ENCODE results near the gene IL1RAPL1.

IL1RAPL1 gene

DNA sequence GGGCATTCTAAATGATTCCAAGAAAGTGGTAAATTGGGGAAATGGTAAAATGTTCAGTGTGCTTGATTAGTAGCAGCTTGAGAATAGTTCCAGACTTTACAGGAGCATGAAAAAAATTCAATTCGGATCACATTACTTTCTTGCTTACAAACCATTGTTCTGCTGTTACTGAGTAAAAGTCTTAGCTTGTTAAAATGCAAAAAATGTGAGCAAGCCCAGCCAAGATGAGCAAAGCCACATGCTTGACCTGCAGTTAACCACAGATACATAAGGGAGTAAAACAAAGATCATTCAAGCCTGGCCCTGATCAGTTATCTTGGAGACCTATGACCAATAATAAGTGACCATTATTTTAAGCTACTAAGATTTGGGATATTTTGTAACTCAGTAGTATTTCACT is 1065.2 kb downstream of the IL1RAPL1 start:
- Histone ChIP-seq H3K4me1 (ENCODE audit: control insufficient read depth, insufficient read depth, low read length) (peaks cover 4% of the 10 kb centered on the region; the same call in 1 of the 2 replicates), H3K36me3 (ENCODE audit: control insufficient read depth, insufficient read depth, low read length) (no peaks in the 10 kb centered on the region), H3K27me3 (ENCODE audit: control insufficient read depth, insufficient read depth, low read length) (no peaks in the 10 kb centered on the region; the same call in 1 of the 2 replicates), H3K27ac (ENCODE audit: low read depth, low read length) (no peak overlapping the region), H3K9me3 (ENCODE audit: control insufficient read depth, insufficient read depth, low read depth, low read length) (no peaks in the 10 kb centered on the region), H3K4me3 (ENCODE audit: low read depth, low read length) (no peak overlapping the region), H3K9ac (ENCODE audit: low read length) (no peak overlapping the region)

DNA sequence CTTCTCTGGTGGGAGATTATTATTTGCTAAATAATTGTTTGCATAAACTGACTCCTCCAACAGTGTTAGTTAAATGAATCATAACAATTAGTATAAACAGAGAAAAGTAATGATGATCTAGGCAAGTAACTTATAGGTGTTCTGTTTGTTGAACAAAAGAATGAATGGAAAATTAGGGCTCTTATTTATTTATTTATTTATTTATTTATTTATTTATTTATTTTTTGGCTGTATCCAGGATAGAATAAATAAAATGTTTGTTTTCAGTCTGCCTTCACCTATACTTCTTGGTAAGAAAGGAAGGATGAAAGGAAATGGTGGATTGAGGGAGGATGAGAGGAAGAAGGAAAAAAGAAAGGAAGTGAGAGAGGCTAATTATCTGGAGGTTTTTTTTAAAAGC is 1066.5 kb downstream of the IL1RAPL1 start:
- Histone ChIP-seq H3K9me3 (ENCODE audit: control insufficient read depth, insufficient read depth, low read depth, low read length) (no peaks in the 10 kb centered on the region), H3K36me3 (ENCODE audit: control insufficient read depth, insufficient read depth, low read length) (no peaks in the 10 kb centered on the region), H3K9ac (ENCODE audit: low read length) (no peak overlapping the region), H3K27me3 (ENCODE audit: control insufficient read depth, insufficient read depth, low read length) (no peaks in the 10 kb centered on the region; the same call in 1 of the 2 replicates), H3K4me3 (ENCODE audit: low read depth, low read length) (no peak overlapping the region), H3K4me1 (ENCODE audit: control insufficient read depth, insufficient read depth, low read length) (peaks cover 4% of the 10 kb centered on the region; the same call in 1 of the 2 replicates), H3K27ac (ENCODE audit: low read depth, low read length) (no peak overlapping the region)

DNA sequence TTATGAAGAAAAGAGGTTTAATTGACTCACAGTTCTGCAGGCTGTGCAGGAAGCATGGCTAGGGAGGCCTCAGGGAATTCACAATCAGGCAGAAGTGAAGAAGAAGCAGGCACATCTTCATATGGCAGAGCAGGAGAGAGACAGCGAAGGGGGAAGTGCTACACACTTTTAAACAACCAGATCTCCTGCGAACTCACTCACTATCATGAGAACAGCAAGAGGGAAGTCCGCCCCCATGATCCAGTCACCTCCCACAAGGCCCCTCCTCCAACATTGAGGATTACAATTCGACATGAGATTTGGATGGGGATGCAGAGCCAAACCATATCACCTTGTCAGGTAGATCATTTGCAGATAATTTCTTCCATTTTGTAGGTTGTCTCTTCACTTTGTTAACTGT is 1072.7 kb downstream of the IL1RAPL1 start:
- no peak overlapping the region for H3K27ac ChIP-seq (ENCODE audit: low read depth, low read length)

DNA sequence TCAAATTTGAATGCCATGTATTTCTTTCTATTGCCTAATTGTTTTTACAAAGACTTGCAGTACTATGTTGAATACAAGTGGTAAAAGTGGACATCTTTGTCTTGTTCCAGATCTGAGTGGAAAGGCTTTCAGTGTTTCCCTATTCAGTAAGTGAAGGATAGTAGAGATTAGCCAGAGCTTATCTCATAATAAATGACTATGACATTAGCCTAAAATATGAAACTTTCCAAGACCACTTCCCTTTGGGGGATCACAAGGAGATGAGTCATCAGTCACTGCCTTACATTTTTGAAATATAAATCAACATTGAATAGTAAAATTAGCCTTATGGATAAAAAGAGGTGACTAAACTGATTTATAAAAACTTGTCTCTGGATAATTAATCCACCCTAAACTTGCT is 1074.0 kb downstream of the IL1RAPL1 start:
- no peaks in the 10 kb centered on the region for H3K36me3 ChIP-seq (ENCODE audit: control insufficient read depth, insufficient read depth, low read length)
- no peaks in the 10 kb centered on the region; the same call in 1 of the 2 replicates for H3K27me3 ChIP-seq (ENCODE audit: control insufficient read depth, insufficient read depth, low read length)
- H3K4me1 ChIP-seq (ENCODE audit: control insufficient read depth, insufficient read depth, low read length) = peaks cover 5% of the 10 kb centered on the region; the same call in 1 of the 2 replicates
- no peak overlapping the region for H3K9ac ChIP-seq (ENCODE audit: low read length)
- H3K9me3 ChIP-seq (ENCODE audit: control insufficient read depth, insufficient read depth, low read depth, low read length) = no peaks in the 10 kb centered on the region
- no peak overlapping the region for H3K4me3 ChIP-seq (ENCODE audit: low read depth, low read length)
- no peak overlapping the region for H3K27ac ChIP-seq (ENCODE audit: low read depth, low read length)

More for the DNA sequence above, 1072.7 kb downstream of the IL1RAPL1 start:
- Histone ChIP-seq H3K36me3 (ENCODE audit: control insufficient read depth, insufficient read depth, low read length) (no peaks in the 10 kb centered on the region), H3K4me3 (ENCODE audit: low read depth, low read length) (no peak overlapping the region), H3K4me1 (ENCODE audit: control insufficient read depth, insufficient read depth, low read length) (peaks cover 5% of the 10 kb centered on the region; the same call in 1 of the 2 replicates), H3K9ac (ENCODE audit: low read length) (no peak overlapping the region), H3K9me3 (ENCODE audit: control insufficient read depth, insufficient read depth, low read depth, low read length) (no peaks in the 10 kb centered on the region), H3K27me3 (ENCODE audit: control insufficient read depth, insufficient read depth, low read length) (no peaks in the 10 kb centered on the region)

DNA sequence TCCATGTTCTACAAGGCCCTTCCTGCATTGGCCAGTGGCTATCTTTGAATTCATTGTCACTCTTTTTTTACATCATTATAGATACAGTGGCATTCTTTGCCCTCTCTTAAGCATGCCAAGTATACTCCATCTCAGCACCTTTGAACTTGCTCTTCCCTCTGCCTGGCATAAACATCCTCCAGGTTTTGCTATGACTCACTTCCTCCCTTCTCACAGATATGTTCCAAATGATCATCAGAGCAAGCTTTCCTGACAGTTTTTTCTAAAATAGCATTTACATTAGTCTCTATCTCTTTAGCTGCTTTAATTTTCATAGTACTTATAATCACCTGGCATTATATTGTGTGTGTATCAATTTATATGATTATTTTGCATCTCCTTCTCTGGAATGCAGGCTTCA is 1074.9 kb downstream of the IL1RAPL1 start:
- Histone ChIP-seq H3K9me3 (ENCODE audit: control insufficient read depth, insufficient read depth, low read depth, low read length) (no peaks in the 10 kb centered on the region), H3K4me3 (ENCODE audit: low read depth, low read length) (no peak overlapping the region), H3K36me3 (ENCODE audit: control insufficient read depth, insufficient read depth, low read length) (no peaks in the 10 kb centered on the region), H3K9ac (ENCODE audit: low read length) (no peak overlapping the region), H3K4me1 (ENCODE audit: control insufficient read depth, insufficient read depth, low read length) (peaks cover 5% of the 10 kb centered on the region; the same call in 1 of the 2 replicates), H3K27me3 (ENCODE audit: control insufficient read depth, insufficient read depth, low read length) (no peaks in the 10 kb centered on the region; the same call in 1 of the 2 replicates), H3K27ac (ENCODE audit: low read depth, low read length) (no peak overlapping the region)

DNA sequence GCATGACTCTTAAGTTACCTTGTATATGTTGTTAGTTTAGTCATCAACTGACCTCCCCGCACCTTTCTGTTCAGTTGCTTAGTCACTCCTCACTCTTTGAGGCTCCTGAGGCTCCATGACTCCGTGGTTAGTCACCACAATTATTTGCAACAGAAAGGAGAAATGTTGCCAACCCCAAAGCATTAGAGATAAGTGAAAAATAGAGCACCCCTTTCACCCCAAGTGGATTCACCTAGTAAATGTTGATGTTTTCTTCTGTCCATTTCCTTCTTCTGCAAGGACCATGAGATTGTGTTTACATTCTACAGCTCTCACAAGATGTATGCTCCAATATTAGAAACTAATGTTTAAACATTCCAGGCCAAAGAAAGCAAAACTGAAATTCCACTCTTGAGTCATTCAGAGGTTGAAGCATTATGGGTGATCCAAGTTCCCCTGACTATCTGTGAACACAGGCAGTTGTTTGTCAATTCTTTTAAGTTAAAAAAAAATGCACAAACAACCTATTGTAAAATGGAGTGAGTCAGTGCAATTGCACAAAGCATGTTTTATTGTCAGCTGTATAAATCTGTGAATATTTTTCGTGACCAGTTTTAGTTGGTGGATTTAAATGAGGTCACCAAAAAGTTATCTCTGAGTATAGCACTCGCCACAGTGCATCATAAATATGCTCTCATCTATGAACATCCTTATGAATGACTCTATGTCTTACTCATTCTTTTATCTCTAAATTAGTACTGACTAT is 1075.7 kb downstream of the IL1RAPL1 start:
- H3K27ac ChIP-seq (ENCODE audit: low read depth, low read length) = peak overlapping the region; percentile 10; the same call in 1 of the 2 replicates
- H3K9ac ChIP-seq (ENCODE audit: low read length) = no peak overlapping the region
- peaks cover 5% of the 10 kb centered on the region; the same call in 1 of the 2 replicates for H3K4me1 ChIP-seq (ENCODE audit: control insufficient read depth, insufficient read depth, low read length)
- H3K27me3 ChIP-seq (ENCODE audit: control insufficient read depth, insufficient read depth, low read length) = no peaks in the 10 kb centered on the region; the same call in 1 of the 2 replicates
- H3K9me3 ChIP-seq (ENCODE audit: control insufficient read depth, insufficient read depth, low read depth, low read length) = no peaks in the 10 kb centered on the region
- H3K36me3 ChIP-seq (ENCODE audit: control insufficient read depth, insufficient read depth, low read length) = no peaks in the 10 kb centered on the region
- no peak overlapping the region for H3K4me3 ChIP-seq (ENCODE audit: low read depth, low read length)

DNA sequence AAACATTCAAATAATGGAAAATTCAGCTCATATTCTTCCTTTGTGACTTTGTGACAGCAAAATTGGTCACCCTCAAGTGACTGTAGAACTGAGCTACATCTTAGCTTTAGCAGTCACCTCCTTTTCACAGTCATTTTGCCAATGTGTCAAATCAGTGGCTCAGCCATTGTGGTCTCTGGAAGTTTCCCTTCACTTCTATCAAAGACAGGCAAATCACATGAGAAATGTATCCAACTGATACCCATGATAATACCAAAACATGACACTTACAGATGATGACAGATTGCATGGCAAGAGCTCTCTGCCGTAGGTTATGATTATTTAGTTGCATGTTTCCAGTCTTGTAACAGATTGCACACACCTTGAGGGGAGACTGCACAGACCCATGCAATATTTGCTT is 1078.3 kb downstream of the IL1RAPL1 start:
- Histone ChIP-seq H3K36me3 (ENCODE audit: control insufficient read depth, insufficient read depth, low read length) (no peaks in the 10 kb centered on the region), H3K27me3 (ENCODE audit: control insufficient read depth, insufficient read depth, low read length) (no peaks in the 10 kb centered on the region; the same call in 1 of the 2 replicates), H3K4me3 (ENCODE audit: low read depth, low read length) (no peak overlapping the region), H3K4me1 (ENCODE audit: control insufficient read depth, insufficient read depth, low read length) (peaks cover 5% of the 10 kb centered on the region; the same call in 1 of the 2 replicates), H3K27ac (ENCODE audit: low read depth, low read length) (no peak overlapping the region), H3K9ac (ENCODE audit: low read length) (no peak overlapping the region), H3K9me3 (ENCODE audit: control insufficient read depth, insufficient read depth, low read depth, low read length) (no peaks in the 10 kb centered on the region)

DNA sequence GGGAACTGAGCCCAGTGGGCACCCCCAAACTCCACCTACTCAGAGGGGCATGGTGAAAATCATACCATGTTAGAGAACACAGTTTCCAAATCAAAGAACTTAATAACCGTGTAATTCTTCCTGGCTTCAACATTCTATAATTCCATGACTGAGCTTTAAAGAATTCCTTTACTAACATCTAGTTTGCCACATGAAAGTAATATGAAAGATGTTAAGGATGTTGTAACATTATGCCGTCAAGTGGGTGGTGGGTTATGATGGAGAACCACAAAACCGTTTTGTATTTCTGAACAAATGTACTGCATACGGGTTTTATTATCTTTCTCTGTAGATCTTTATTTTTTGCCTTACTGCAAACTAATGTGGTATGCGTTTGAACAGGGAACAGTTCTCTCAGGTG is 1079.1 kb downstream of the IL1RAPL1 start:
- H3K9me3 ChIP-seq (ENCODE audit: control insufficient read depth, insufficient read depth, low read depth, low read length) = no peaks in the 10 kb centered on the region
- no peaks in the 10 kb centered on the region; the same call in 1 of the 2 replicates for H3K27me3 ChIP-seq (ENCODE audit: control insufficient read depth, insufficient read depth, low read length)
- H3K27ac ChIP-seq (ENCODE audit: low read depth, low read length) = no peak overlapping the region
- no peaks in the 10 kb centered on the region for H3K36me3 ChIP-seq (ENCODE audit: control insufficient read depth, insufficient read depth, low read length)
- no peak overlapping the region for H3K9ac ChIP-seq (ENCODE audit: low read length)
- H3K4me3 ChIP-seq (ENCODE audit: low read depth, low read length) = no peak overlapping the region
- peaks cover 5% of the 10 kb centered on the region; the same call in 1 of the 2 replicates for H3K4me1 ChIP-seq (ENCODE audit: control insufficient read depth, insufficient read depth, low read length)

DNA sequence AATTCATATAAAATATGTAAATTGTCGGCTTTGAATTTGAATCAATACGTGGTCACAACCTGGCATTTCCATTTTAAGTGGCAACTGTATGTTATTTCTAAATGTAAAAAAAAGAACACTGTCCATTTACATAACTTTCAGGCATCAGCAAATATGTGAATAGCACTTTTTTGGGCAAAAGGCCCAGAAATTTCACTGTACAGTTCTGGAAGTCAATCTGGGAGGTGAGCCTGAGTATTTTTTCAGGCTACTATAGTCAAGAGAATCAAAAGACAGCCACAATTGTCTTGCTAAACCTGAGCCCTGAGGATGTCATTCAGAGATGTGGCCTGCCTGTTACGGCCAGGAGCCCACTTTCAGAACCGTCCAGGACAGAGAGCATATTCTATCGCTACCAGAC is 1084.2 kb downstream of the IL1RAPL1 start:
- H3K4me3 ChIP-seq (ENCODE audit: low read depth, low read length) = no peak overlapping the region
- H3K27ac ChIP-seq (ENCODE audit: low read depth, low read length) = no peak overlapping the region
- no peak overlapping the region for H3K9ac ChIP-seq (ENCODE audit: low read length)
- no peaks in the 10 kb centered on the region for H3K36me3 ChIP-seq (ENCODE audit: control insufficient read depth, insufficient read depth, low read length)
- no peaks in the 10 kb centered on the region for H3K9me3 ChIP-seq (ENCODE audit: control insufficient read depth, insufficient read depth, low read depth, low read length)
- no peaks in the 10 kb centered on the region for H3K27me3 ChIP-seq (ENCODE audit: control insufficient read depth, insufficient read depth, low read length)
- H3K4me1 ChIP-seq (ENCODE audit: control insufficient read depth, insufficient read depth, low read length) = no peaks in the 10 kb centered on the region

DNA sequence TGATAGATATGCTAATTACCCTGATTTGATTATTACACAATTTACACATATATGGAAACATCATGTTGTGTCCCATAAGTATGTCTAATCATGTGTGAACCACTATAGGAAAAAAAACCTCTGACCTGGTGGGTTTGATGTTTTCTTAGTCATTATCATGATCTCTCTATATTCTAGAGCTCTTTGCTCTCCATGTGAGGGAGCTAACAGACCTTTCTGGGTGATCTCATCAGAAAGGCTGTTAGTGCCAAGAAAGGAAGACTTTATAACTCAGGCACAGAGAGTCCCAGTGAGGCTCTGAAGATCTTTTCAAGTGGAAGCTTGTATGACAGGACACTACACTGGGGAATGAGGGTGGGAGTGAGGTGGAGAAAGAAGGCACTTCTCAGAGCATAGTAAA is 1100.4 kb downstream of the IL1RAPL1 start:
- Histone ChIP-seq H3K27ac (ENCODE audit: low read depth, low read length) (no peak overlapping the region), H3K36me3 (ENCODE audit: control insufficient read depth, insufficient read depth, low read length) (no peaks in the 10 kb centered on the region), H3K4me3 (ENCODE audit: low read depth, low read length) (no peak overlapping the region), H3K9ac (ENCODE audit: low read length) (no peak overlapping the region), H3K9me3 (ENCODE audit: control insufficient read depth, insufficient read depth, low read depth, low read length) (no peaks in the 10 kb centered on the region), H3K4me1 (ENCODE audit: control insufficient read depth, insufficient read depth, low read length) (no peaks in the 10 kb centered on the region), H3K27me3 (ENCODE audit: control insufficient read depth, insufficient read depth, low read length) (no peaks in the 10 kb centered on the region; the same call in 1 of the 2 replicates)

DNA sequence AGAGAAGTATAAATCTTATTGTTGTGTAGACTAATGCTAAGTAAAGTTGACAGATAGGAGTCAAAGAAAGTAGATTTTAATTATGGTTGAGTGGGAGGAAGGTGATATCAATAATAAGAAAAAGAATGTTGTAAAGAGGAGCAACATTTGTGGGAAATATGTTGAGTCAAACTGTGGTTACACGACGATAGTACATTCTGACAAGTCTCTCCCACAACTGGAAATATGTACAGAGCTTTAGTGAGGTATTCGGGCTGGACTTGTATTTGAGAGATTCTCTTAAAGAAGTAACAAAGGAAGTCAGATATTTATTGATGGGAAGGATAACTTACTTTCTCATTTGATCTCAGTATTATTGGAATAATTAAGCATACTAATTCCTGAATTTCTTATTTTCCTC is 1102.8 kb downstream of the IL1RAPL1 start:
- H3K27ac ChIP-seq (ENCODE audit: low read depth, low read length) = no peak overlapping the region
- H3K36me3 ChIP-seq (ENCODE audit: control insufficient read depth, insufficient read depth, low read length) = no peaks in the 10 kb centered on the region
- H3K27me3 ChIP-seq (ENCODE audit: control insufficient read depth, insufficient read depth, low read length) = no peaks in the 10 kb centered on the region; the same call in 1 of the 2 replicates

More for the DNA sequence above, 1102.8 kb downstream of the IL1RAPL1 start:
- H3K9me3 ChIP-seq (ENCODE audit: control insufficient read depth, insufficient read depth, low read depth, low read length) = no peaks in the 10 kb centered on the region
- H3K4me3 ChIP-seq (ENCODE audit: low read depth, low read length) = no peak overlapping the region
- no peaks in the 10 kb centered on the region for H3K4me1 ChIP-seq (ENCODE audit: control insufficient read depth, insufficient read depth, low read length)
- no peak overlapping the region for H3K9ac ChIP-seq (ENCODE audit: low read length)

Data from HUES6 (cell line).